Mesodermal cell (in vitro differentiated cells): ENCODE results near the gene WNK1.

Experiments
- H3K27ac ChIP-seq: 2 replicates; pipeline ENCODE4 v1.7.0; 2013; ENCODE audit warnings: mild to moderate bottlenecking, low read depth, low read length, moderate library complexity; ENCODE audit not compliant: severe bottlenecking
- H3K36me3 ChIP-seq: 2 replicates; pipeline ENCODE4 v1.7.1; 2013; ENCODE audit warnings: mild to moderate bottlenecking, low read length, moderate library complexity; ENCODE audit not compliant: control insufficient read depth, insufficient read depth
- H3K4me1 ChIP-seq: one replicate; pipeline ENCODE4 v1.7.1; 2013; ENCODE audit warnings: mild to moderate bottlenecking, low read length; ENCODE audit not compliant: insufficient read depth, control insufficient read depth, poor library complexity, severe bottlenecking
- H3K4me3 ChIP-seq: 2 replicates; pipeline ENCODE4 v1.7.0; 2013; ENCODE audit warnings: low read length, control low read depth, mild to moderate bottlenecking; ENCODE audit not compliant: insufficient read depth, poor library complexity, severe bottlenecking; ENCODE audit errors: extremely low read depth
- H3K9me3 ChIP-seq: 2 replicates; pipeline ENCODE4 v1.7.1; 2013; ENCODE audit warnings: mild to moderate bottlenecking, low read length, moderate library complexity; ENCODE audit not compliant: control insufficient read depth
- WGBS, 2 experiments: methylation state at CpG; one replicate each; pipeline ENCODE4 v1.1.5; 2013; ENCODE audit warnings: missing lambda C conversion rate in 2 of 2; ENCODE audit not compliant: insufficient coverage in 2 of 2; 5-methylcytosine and 5-hydroxymethylcytosine counted together

Gene WNK1

DNA sequence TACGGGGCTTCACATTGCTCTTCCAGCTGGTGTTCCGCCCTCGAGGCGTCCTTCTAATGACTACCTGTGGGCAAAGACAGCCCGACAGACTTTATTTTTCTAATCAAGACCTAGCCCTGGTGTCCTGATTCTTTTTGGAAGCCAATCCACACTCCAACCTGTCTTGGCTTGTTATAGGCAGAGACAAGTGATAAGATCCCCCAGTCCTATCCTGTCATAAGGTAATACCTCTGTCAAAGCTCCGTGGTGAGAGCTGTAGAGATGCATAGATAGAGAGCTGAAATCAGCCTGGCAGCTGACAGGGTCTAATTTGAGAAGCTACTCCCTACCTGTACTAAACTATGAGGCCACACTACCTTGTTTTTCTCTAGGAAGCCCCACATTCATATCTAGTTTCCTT is 11.5 kb upstream of the WNK1 start:
- H3K4me3 ChIP-seq, result no peak overlapping the region

DNA sequence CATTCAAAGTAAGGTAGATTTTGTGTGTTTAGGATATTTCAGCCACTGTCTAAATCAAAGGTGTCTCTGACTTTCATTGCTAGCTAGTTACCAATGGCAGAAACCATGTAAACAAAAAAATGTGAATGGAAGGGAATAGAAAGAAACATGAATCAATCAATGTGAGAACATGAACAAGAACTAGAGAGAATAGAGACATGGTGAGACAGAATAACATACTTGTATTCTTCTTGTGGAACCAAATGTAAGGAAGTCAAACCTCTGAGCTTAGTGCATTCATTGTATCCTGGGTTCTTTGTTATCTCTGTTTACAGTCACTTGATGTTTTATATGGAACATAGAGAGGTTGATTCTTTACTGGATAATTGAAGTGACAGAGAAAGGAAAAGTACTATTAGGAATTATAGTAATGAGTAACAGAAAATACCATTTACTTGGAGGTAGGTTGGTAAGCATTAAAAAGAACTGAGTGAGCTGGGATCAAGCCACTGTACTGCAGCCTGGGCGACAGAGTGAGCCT is 2.6 kb upstream of the WNK1 start:
- Histone ChIP-seq H3K4me1 (peaks cover 8% of the 10 kb centered on the region), H3K9me3 (no peaks in the 10 kb centered on the region), H3K36me3 (no peaks in the 10 kb centered on the region), H3K4me3 (no peak overlapping the region), H3K27ac (no peak overlapping the region)
- WGBS, 2 experiments, result no CpG with 5 or more reads among the region's 1 CpG

More for the DNA sequence above, 11.5 kb upstream of the WNK1 start:
- Histone ChIP-seq H3K4me1 (no peaks in the 10 kb centered on the region), H3K36me3 (no peaks in the 10 kb centered on the region), H3K9me3 (no peaks in the 10 kb centered on the region), H3K27ac (no peak overlapping the region)
- WGBS, 2 experiments, result 59 to 79% methylated on average over 2 to 5 of the region's 6 CpGs

DNA sequence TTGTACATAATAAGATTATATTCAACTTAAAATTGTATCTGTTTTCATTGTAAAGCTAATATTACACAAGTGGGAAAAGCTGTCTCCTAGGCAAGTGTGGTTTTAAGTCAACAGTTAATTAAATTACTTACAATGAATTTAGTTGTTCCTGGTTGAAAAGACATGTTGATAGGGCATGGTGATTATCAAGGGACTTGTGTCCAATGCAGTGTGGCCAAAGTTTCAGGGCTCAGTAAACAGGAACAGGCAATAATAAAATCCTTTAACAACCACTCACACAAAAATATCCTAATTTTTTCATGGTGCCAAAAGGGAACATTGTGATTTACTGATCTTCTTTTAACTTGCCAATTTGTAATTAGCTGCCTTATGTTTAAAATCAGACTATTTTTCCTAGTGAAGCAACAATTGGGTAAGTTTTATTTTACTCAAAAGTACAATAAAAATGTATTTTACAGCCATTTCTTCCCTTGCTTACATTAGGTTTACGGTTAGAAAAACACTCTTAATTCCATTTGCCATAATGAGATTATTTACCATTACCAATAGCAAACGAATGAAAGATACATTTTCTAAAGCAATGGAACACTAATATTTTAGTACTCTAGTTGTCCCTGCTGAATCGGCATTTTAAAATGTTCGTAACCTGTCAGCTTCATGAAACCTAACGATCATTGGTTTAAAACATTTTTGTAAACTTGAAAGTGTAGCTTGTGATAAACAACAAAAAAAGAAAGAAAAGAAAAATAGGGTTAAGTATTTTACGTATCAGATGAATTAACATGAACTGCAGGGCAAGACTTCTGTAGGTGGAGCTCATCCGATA is 1.8 kb upstream of the WNK1 start:
- no peaks in the 10 kb centered on the region for H3K9me3 ChIP-seq
- peaks cover 8% of the 10 kb centered on the region for H3K4me1 ChIP-seq
- H3K27ac ChIP-seq, result peak overlapping the region; percentile 80
- no peaks in the 10 kb centered on the region for H3K36me3 ChIP-seq
- H3K4me3 ChIP-seq, result peak overlapping the region; percentile 20
- WGBS, 2 experiments, result 0 to 53% methylated on average over 2 to 6 of the region's 7 CpGs

DNA sequence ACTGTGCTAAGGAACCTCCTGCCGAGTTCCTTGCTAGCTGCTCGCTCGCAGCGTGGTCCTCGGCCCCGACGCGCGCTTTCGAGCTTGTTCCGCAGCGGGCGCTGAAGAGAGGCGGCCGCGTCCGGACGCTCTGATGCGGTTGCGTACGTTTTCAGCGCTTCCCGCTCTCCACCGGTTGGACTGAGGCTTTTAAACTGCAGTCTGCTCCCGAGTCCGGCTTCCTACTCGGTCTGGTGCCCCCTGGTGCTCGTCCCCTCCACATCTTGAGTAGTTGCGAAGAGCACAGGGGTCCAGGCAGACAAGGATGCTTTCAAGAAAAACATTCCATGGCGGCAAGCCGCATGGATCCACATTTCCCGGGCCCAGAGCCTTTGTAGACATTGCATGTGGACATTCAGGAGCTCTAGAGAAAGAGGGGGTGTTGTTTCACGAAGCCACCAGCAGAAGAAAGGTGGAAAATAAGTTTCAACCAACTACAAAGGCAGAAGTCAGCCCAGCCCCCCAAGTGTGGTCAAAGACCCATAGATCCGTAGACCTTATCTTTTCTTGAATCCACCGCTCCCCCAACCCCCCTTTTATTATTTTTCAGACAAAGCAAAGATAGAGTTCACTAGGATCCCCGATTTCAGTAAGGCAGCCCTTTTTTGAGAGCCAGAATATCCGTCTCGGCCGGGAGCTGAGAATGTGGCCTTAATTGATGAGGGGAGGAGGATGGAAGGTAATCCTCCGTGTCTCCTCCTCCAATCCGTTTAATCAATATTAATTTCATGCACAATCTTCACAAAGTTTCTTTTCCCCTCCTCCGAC is 984 bp upstream of the WNK1 start:
- H3K4me3 ChIP-seq, result peak overlapping the region; percentile 87
- 1 to 3% methylated on average over 33 of the region's 42 CpGs for WGBS, 2 experiments
- H3K9me3 ChIP-seq, result no peaks in the 10 kb centered on the region
- peak overlapping the region; percentile 80 for H3K27ac ChIP-seq
- H3K36me3 ChIP-seq, result no peaks in the 10 kb centered on the region
- H3K4me1 ChIP-seq, result peaks cover 10% of the 10 kb centered on the region

GRCh38 chr12:752695-753610 is 574 bp downstream of the WNK1 start:
- Histone ChIP-seq H3K36me3 (peaks cover 13% of the 10 kb centered on the region), H3K27ac (peak overlapping the region; percentile 73), H3K9me3 (no peaks in the 10 kb centered on the region), H3K4me3 (peak overlapping the region; percentile 87), H3K4me1 (peaks cover 10% of the 10 kb centered on the region)
- WGBS, 2 experiments, result 0% methylated on average over 85 to 90 of the region's 115 CpGs

- H3K4me1 ChIP-seq, result peaks cover 10% of the 10 kb centered on the region
- peak overlapping the region; percentile 87 for H3K4me3 ChIP-seq
- whole genome bisulfite sequencing, 2 experiments, result 0 to 1% methylated on average over 56 to 58 of the region's 63 CpGs
- H3K9me3 ChIP-seq, result no peaks in the 10 kb centered on the region
- no peak overlapping the region for H3K27ac ChIP-seq
- H3K36me3 ChIP-seq, result peaks cover 14% of the 10 kb centered on the region
Measured at GRCh38 chr12:753611-754472, 1.5 kb downstream of the WNK1 start.

DNA sequence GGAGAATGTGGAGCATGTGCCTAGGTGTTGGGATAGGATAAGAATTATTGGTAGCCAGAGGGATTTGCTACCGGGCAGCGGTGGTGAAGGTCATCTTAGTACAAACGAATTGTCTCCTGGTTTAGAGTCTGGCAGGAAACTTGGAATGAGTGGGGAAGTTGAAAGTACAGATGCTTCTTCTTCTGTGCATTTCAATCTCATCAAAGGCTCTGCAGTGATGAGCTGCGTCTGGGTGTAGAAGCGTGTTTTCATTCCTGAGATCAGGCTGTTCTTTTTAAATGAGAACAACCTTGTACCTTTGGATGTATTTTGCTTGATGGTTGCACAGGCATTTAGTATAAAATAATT is 2.1 kb downstream of the WNK1 start:
- Histone ChIP-seq H3K4me3 (peak overlapping the region; percentile 87), H3K36me3 (peaks cover 14% of the 10 kb centered on the region), H3K9me3 (no peaks in the 10 kb centered on the region), H3K4me1 (peaks cover 10% of the 10 kb centered on the region), H3K27ac (no peak overlapping the region)
- 0 to 3% methylated on average over 3 of the region's 5 CpGs for WGBS, 2 experiments

DNA sequence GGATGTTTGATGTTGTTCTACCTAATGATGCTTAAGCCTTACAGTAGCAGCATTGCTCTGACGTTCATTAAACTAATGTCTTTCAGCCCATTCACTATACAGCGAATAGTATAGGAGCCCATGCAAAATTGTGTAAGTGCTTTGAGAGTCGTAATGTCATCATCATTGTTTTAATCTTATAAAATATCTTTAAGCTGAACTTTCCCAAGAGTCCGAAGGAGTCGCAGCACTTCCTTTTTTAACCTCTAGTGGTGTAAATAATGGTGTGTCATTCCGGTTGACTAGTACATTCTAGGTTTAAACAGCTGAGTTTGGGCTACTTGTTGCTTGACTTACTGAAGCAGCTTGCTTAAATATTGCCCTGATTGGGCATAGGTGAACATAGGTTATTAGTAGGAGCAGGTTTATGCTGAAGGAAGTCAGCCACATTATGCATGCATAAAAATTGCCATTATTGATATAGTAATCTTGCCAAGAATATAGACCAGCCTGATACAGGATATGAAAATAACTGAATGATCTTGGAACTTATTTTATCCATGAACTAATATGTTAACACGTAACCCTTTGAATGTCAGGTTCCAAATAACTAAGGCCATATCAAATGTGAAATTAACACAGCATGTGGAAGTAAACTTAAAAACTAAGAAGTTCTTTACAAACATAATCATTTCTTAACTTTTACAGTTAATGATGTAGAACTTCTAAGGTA is 2.6 kb downstream of the WNK1 start:
- 11% methylated on average over 3 of the region's 7 CpGs; no CpG with 5 or more reads in 1 of the 2 experiments for WGBS, 2 experiments
- H3K4me3 ChIP-seq, result peak overlapping the region; percentile 87
- no peaks in the 10 kb centered on the region for H3K9me3 ChIP-seq
- H3K36me3 ChIP-seq, result peaks cover 14% of the 10 kb centered on the region
- H3K27ac ChIP-seq, result no peak overlapping the region
- peaks cover 10% of the 10 kb centered on the region for H3K4me1 ChIP-seq

- H3K27ac ChIP-seq, result no peak overlapping the region
- no peaks in the 10 kb centered on the region for H3K9me3 ChIP-seq
- WGBS, 2 experiments, result 80 to 100% methylated on average over 1 of the region's 1 CpG
- H3K4me3 ChIP-seq, result no peak overlapping the region
- H3K36me3 ChIP-seq, result peaks cover 38% of the 10 kb centered on the region
- H3K4me1 ChIP-seq, result peaks cover 2% of the 10 kb centered on the region
Measured at GRCh38 chr12:759628-760027, 7.2 kb downstream of the WNK1 start.
